Psoas muscle (tissue), 8 donors: ENCODE results near the gene PSAP. TPM values are rescaled to one million over a fixed set of nuclear protein-coding genes. Genes with fewer than 3 reads are reported as not detected.
"Not testable (repeated sequence)": the region's sequence is repeated elsewhere in the genome, so short reads cannot be mapped to it uniquely, and the experiment has no call there.

Experiments used
- ATAC-seq, 4 donors: fragments of 200-7000 bp; cut with Tn5 transposase; one replicate each; pipeline ENCODE4 v1.9.1; 2020; ENCODE audit warnings: moderate library complexity in 3 of 4, mild to moderate bottlenecking in 2 of 4
- DNase-seq, 2 donors: peaks; one replicate each; pipeline ENCODE4 v3.0.0-alpha.2; 2020
- H3K27ac ChIP-seq: fragments of 200-600 bp; one replicate; pipeline ENCODE4 v1.8.0; 2022
- H3K27me3 ChIP-seq, 3 donors: fragments of 200-600 bp in 1 of 3; one replicate each; pipeline versions ENCODE4 v1.6.1 to v1.8.0; 2013 to 2022; ENCODE audit warnings: low read length in 2 of 3, mild to moderate bottlenecking in 2 of 3, moderate library complexity in 1 of 3; ENCODE audit not compliant: insufficient read depth in 3 of 3
- H3K36me3 ChIP-seq, 2 donors: fragments of 200-600 bp in 1 of 2; one replicate each; pipeline versions ENCODE4 v1.6.1 to v1.8.0; 2013 to 2022; ENCODE audit warnings: low read depth in 1 of 2, mild to moderate bottlenecking in 1 of 2, moderate library complexity in 1 of 2; ENCODE audit not compliant: insufficient read depth in 1 of 2
- H3K4me1 ChIP-seq: fragments of 200-600 bp; one replicate; pipeline ENCODE4 v1.8.0; 2022
- H3K4me3 ChIP-seq: fragments of 200-600 bp; one replicate; pipeline ENCODE4 v1.8.0; 2022; ENCODE audit warnings: mild to moderate bottlenecking
- H3K9me3 ChIP-seq: fragments of 200-600 bp; one replicate; pipeline ENCODE4 v1.8.0; 2022
- WGBS, 3 donors: extraction: QIAGEN DNeasy Blood & Tissue Kit; methylation state at CpG; one replicate each; pipeline versions ENCODE4 v1.1.6 to v1.1.7; 2013; 5-methylcytosine and 5-hydroxymethylcytosine counted together
- intact Hi-C, 2 donors: fragments of 100-400 bp; cut with DNase I; formaldehyde crosslinking; loops; one replicate each; pipeline versions ENCODE4 v1.11.0 to v1.14.2; 2022
- polyA plus RNA-seq, 3 donors: library from polyadenylated mRNA; stranded (reverse); fragments of 200-250 nt; gene quantifications; one replicate each; pipeline ENCODE4 v1.2.3, GENCODE V29; 2013
- total RNA-seq, 4 donors: library from RNA; stranded (reverse); fragmentation: NEBNext Ultra II Directional in 2 of 4; extraction: Animal tissue kit (Norgen Biotek cat#: 25700) in 2 of 4; gene quantifications; one replicate each; pipeline versions ENCODE4 v1.2.1 to v1.2.4, GENCODE V29; 2021 to 2023
- TF ChIP-seq, protein P1 (sequence below): fragments of 200-600 bp; IDR thresholded peaks from one replicate; pipeline ENCODE4 v1.8.0; 2022; ENCODE audit warnings: antibody characterized with exemption
- donor health status: healthy with polysubstance abuse.
- donor health status: DM: no; HTN: no; CAD: no; lungs with moderate emphysema.
- donor health status: Bipolar disorder and iron deficiency.
- donor health status: healthy.
- donor health status: DM: yes; HTN: yes; CAD: no.
- donor health status: DM: no; HTN: no; CAD: no.
- donor health status: DM: no; HTN: no; CAD: no.
- donor health status: DM: yes; HTN: yes; CAD: no.

PSAP gene
- total and polyA plus RNA-seq, 7 donors = 634 to 1,725 (median 1,049) TPM

DNA sequence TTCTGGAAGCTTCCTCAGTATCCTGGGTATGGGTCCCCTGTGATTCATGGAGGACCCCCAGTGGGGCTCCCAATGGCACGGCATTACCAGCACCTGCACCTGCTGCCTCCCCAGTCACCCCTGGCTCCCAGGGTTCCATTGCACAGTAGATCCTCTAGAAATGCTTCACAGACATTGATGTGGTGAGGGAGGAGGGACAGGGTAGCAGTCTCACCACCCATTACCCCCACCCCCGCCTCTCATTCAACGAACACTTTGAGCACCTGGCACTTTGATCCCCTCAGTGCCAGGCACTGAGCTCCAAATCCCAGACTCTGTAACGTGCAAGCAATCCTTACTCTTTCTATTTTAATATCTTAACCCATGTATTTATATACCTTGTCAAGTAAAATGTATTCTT, 26.8 kb upstream of the PSAP start:
- Histone ChIP-seq H3K4me3 (no peak overlapping the region), H3K36me3 (no peaks in the 10 kb centered on the region), H3K27ac (no peak overlapping the region), H3K27me3 (no peaks in the 10 kb centered on the region), H3K4me1 (no peaks in the 10 kb centered on the region), H3K9me3 (no peaks in the 10 kb centered on the region)
- 74 to 89% (median 78%) methylated on average over 4 of the region's 4 CpGs for WGBS, 3 donors
- ATAC-seq = no peak
- TF ChIP-seq, protein P1, sequence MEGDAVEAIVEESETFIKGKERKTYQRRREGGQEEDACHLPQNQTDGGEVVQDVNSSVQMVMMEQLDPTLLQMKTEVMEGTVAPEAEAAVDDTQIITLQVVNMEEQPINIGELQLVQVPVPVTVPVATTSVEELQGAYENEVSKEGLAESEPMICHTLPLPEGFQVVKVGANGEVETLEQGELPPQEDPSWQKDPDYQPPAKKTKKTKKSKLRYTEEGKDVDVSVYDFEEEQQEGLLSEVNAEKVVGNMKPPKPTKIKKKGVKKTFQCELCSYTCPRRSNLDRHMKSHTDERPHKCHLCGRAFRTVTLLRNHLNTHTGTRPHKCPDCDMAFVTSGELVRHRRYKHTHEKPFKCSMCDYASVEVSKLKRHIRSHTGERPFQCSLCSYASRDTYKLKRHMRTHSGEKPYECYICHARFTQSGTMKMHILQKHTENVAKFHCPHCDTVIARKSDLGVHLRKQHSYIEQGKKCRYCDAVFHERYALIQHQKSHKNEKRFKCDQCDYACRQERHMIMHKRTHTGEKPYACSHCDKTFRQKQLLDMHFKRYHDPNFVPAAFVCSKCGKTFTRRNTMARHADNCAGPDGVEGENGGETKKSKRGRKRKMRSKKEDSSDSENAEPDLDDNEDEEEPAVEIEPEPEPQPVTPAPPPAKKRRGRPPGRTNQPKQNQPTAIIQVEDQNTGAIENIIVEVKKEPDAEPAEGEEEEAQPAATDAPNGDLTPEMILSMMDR = no peak
- intact Hi-C loops = no loop called here
- DNase-seq = no peak

DNA sequence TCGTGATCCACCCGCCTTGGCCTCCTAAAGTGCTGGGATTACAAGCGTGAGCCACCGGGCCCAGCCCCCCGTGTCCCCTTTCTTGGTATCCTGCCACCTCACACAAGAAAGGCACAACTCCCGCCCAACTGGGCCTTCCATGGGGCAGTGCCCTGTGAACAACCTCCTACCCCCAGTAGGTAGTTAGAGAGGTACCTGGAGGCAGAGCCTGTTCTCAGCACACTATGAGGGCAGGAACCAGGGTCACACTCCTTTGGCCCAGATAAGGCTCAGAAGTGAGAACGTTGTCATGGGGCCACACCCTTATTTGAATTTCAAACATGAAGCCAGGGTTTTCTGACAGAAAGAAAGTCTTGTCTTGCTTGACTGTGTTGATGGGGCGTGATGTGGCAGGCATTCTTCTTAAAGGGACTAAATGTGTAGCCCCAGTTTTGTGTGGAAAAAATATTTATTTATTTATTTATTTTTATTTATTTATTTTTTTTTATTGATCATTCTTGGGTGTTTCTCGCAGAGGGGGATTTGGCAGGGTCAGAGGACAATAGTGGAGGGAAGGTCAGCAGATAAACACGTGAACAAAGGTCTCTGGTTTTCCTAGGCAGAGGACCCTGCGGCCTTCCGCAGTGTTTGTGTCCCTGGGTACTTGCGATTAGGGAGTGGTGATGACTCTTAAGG, 23.8 kb upstream of the PSAP start:
- H3K27me3 ChIP-seq, ATAC-seq, DNase-seq, H3K9me3 ChIP-seq, H3K27ac ChIP-seq, H3K4me3 ChIP-seq, intact Hi-C loops, H3K36me3 ChIP-seq: not testable (repeated sequence)
- WGBS, 3 donors = 88 to 91% (median 90%) methylated on average over 11 to 13 of the region's 13 CpGs
- peaks cover 13% of the 10 kb centered on the region for H3K4me1 ChIP-seq

DNA sequence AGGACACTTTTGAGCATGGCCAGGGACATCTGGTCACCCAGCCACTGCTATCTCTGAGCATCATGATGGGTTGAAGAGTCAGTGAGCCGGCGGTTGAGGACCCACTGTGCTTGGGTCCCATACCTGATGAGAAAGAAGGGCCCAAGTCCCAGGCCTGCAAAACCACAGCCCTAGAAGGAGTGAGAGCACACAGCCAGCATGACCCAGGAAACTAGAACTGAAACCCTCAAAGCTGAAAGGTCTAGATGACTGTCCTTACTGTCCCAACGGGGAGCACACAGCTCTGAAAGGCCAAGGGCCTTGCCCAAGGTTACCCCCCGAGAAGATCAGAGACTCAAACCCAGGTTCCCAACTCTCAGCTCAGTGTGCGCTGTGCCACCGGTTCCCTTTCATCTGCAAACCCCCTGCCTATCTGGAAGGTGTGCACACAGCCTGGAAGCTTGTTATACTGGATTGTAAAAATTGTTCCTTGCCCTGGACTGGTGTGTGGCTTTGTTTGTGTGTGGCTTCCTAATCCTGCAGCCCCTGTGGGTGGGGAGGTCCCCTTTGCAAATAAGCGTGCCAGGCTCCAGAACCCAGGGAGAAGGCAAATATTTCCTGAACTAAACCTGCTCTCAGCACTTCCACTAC, 22.6 kb upstream of the PSAP start:
- DNase-seq (no peak), ATAC-seq (no peak)
- Histone ChIP-seq H3K36me3 (no peaks in the 10 kb centered on the region), H3K4me3 (no peak overlapping the region), H3K27me3 (no peaks in the 10 kb centered on the region), H3K4me1 (peaks cover 13% of the 10 kb centered on the region), H3K27ac (no peak overlapping the region), H3K9me3 (no peaks in the 10 kb centered on the region)
- WGBS, 3 donors = 92 to 95% (median 93%) methylated on average over 7 of the region's 7 CpGs
- intact Hi-C loops = no loop called here
- TF ChIP-seq, protein P1 = no peak

DNA sequence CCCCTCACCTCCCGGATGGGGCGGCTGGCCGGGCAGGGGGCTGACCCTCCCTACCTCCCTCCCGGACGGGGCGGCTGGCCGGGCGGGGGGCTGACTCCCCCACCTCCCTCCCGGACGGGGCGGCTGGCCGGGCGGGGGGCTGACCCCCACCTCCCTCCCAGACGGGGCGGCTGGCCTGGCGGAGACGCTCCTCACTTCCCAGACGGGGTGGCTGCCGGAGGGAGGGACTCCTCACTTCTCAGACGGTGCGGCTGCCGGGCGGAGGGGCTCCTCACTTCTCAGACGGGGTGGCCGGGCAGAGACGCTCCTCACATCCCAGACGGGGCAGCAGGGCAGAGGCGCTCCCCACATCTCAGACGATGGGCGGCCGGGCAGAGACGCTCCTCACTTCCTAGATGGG, 18.6 kb upstream of the PSAP start:
- ATAC-seq, H3K27me3 ChIP-seq, DNase-seq, intact Hi-C loops, H3K4me3 ChIP-seq, H3K36me3 ChIP-seq, H3K9me3 ChIP-seq, H3K27ac ChIP-seq: not testable (repeated sequence)
- H3K4me1 ChIP-seq = peaks cover 25% of the 10 kb centered on the region
- WGBS, 3 donors = 93 to 95% (median 94%) methylated on average over 8 to 29 of the region's 32 CpGs

DNA sequence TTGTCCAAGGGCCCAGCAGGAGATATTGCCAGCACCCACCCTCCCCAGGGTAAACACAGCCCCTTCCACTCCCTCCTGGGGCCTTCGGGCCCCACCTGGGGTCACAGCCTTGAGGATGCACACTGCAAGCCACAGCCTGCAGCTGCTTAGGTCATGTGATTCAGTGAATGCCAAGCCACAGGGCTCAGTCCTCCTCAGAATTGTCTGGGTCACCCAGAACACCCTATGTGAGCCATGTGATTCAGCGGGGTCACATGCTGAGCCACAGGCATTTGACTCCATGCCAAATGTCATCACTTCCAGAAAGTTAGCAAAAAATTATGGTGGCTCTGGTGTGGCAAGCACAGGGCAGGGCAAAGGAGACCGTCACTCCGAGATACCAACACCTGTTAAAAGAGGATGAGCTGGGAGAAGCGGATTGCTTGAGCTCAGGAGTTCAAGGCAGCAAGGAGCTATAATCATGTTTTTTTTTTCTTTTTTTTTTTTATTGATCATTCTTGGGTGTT, 17.2 kb upstream of the PSAP start:
- peak overlapping the region; percentile 88 for H3K27ac ChIP-seq
- no peaks in the 10 kb centered on the region for H3K36me3 ChIP-seq
- H3K27me3 ChIP-seq = no peaks in the 10 kb centered on the region
- H3K4me3 ChIP-seq = no peak overlapping the region
- 49 to 63% (median 51%) methylated on average over 5 of the region's 5 CpGs for WGBS, 3 donors
- H3K9me3 ChIP-seq = no peaks in the 10 kb centered on the region
- DNase-seq (peak; percentile 72 to 77), ATAC-seq (peak; percentile 80 to 95 (median 91))
- H3K4me1 ChIP-seq = peaks cover 27% of the 10 kb centered on the region
- TF ChIP-seq, protein P1 = no peak
- intact Hi-C loops = no loop called here
